ENCODE data around the gene CHI3L1.

CHI3L1 gene

DNA sequence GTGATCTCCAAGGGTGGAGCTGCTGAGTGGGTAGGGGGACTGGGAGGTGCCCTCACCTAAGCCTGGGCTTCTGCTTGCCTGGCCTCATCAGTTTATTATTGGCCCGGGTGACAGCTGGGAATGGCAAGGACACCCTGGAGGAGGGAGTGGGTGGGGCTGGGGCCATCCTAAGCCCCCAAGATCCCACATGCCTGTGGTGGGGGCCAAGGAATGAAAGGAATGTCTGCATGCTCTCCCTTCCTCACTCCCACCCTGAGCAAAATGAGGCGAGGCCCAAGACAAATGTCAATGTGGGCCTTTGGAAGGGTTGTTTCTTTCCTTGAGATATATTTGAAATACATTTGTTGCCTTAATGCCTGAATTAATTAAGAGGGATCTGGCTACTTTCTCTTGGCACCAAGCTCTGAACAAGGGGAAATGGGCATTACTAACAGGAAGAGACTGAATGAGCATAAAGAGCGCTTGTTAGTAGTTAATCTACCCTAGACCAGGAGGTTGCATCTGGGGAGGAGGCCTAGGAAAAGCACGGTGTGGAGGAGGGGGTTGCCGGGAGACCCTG lies 19.7 kb upstream of the CHI3L1 start:
- DNase-seq (ENCODE audit: low read depth in 3 of 3) = no peak

DNA sequence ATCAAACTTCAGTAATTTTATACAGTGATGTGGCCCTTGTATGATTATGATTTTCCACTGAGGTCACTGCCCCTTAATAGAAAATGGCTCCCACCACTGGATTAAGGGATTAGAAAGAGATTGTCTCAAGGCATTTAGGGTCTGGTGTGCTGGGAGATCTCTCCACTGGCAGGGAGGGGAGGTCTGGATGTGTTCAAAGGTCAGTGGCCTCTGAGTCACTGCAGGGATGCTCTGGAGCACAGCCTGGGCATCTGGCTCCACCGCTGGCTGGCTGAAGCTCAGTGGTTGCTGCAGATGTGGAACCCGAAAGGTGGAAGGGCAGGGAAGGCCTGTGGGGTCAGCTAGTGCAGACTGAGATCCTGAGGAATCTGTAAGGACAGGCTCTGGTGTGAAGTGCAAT lies 18.3 kb upstream of the CHI3L1 start:
- DNase-seq (ENCODE audit: low read depth in 3 of 3) = no peak

DNA sequence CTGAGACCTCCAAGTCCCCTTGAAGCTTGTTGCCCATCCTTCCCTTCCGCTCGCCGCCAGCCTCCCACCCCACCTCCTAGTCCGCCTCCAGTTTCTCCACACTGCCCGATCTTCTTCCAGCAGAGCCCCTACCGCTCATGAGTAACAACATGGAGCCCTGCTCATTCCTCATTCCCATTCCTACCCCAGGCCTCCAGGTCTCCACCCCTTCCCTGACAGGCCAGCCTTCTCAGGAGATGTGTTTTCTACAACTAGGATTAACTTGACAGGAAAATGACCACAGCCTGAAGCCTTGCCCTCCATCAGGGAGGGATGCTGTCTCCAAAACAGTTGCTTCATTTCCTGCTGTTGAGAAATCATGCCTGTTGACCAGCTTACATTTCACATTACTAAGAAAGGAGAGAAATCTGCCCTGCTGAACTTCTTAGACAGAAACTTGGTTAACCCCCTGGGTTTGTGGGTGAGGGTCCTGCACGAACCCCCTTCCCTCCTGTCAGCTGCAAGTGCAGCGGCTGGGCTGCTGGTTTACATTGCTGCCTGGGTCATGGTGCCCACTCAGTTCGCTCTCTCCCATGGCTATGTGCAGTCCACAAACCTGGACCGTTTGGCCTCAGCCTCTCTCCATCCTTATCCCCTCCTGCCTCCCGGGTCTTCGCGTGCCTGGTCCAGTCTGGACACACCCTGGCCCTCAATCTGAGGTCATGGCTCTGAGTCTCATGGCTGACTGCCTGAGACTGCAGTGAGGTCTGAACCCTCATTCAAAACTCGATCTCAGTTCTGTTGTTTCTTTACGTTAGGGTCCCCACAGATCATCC lies 16.1 kb upstream of the CHI3L1 start:
- no peak for DNase-seq (ENCODE audit: low read depth in 3 of 3)

DNA sequence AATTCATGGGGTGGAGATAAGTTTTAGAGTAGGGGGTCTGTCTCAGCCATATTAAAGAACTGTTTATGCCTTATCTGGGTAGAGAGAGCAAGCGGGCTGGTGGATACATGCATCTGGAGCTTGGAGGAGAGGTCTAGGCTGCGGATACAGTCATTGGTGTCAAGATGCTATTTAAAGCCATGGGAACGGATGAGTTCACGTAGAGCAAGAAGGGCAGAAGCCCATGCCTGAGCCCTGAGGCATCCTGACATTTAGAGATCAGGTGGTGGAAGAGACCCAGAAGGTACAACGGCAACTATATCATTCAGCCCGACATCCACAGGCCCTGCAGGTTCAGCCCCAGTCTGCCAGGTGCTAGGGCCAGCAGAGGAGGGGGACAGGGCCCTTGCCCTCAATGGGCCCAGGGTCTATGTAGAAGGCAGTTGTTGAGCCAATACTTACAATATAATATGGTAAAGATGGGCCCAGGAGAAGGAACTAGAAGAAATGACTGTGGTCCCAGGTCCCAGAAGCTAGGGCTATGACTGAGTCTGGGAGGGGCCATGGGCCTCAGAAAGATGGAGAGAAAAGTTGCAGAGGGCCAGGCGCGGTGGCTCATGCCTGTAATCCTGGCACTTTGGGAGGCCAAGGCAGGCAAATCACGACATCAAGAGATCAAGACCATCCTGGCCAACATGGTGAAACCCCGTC lies 15.2 kb upstream of the CHI3L1 start:
- DNase-seq (ENCODE audit: low read depth in 3 of 3) = no peak

DNA sequence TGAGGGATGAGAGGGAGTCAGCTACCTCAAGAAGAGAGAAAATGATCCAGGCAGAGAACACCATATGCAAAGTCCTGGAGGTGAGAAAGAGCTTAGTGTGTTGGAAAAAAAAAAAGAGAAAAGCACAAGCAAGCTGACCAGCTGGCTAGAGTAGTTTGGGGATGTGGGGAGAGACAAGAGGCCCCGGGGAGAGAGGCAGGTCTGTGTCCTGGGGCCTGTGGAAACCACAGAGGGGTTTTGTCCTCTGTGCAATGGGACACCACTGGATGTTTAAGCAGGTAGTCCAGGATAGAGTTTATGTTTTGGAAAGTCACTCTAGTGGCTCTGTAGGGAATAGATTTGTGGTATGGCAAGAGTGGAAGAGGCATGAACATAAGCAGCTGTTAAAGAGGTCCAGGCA lies 14.4 kb upstream of the CHI3L1 start:
- DNase-seq (ENCODE audit: low read depth in 3 of 3) = no peak

DNA sequence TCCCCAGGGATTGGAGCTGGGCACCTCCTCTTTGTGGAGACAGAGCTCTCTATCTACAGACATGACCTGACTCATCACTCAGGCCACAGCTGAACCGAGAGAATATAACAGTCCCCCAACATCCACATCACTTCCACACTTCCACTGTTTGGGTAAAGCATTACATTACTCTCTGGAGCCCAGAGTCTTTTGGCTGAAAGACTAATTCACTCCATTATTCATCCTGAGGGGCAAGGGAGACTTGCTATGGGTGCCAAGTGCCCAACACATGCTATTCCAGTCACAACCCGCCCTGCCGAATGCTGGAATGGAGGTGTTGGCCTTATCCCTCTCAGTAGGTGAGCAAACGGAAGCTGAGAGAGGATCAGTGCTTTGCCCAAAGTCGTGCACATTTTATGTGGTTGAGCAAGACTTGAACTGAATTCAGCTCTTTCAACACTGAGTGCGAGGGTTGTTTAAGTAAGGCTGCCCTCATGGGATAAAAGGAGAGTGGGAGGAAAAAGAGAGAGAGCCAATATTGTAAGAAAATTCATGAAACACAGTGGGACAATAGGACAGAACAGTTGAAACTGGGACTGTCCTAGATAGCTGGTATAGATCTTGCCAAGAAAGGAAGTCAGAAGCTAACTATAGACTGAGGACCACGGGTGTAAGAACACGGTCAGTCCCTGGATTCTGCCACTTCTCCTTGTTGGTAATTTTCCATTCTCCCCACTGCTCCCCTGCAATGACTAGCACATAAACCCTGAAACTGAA lies 13.5 kb upstream of the CHI3L1 start:
- no peak for DNase-seq (ENCODE audit: low read depth in 3 of 3)

DNA sequence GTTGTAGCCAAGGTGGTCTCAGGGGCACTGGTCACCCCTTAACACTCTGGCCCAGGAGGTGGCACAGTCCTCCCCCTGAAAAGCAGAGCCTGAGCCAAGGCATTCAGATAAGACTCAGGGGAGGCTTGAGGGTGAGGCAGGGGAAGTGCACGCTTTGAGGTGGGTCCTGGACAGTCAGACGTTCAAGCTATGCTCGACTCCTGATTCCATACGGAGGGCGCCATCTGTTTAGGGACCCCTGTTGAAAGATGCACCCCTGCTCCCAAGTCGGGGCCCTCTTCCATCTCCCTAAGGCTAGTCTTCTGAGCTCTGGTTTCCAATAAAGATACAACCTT lies 12.9 kb upstream of the CHI3L1 start:
- DNase-seq (ENCODE audit: low read depth in 3 of 3) = no peak

DNA sequence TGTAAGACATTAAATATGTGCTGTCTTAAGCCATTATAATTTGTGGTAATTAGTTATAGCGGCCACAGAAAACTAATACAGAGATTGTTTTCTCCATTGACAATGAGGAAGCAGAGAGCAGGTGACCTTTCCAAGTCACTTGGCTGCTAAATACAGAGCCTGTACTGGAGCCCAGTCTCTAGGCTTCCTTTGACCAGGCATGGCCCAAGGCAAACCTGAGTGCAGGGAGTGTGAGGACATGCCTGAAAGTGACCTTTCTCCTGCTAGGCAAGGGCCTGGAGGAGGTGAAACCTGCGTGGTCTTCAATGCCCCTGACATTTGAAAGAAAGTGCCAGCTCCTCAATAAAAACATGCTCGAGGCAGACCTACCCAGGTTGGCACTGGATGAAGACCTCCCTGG lies 12.5 kb upstream of the CHI3L1 start:
- DNase-seq (ENCODE audit: low read depth in 3 of 3) = no peak

DNA sequence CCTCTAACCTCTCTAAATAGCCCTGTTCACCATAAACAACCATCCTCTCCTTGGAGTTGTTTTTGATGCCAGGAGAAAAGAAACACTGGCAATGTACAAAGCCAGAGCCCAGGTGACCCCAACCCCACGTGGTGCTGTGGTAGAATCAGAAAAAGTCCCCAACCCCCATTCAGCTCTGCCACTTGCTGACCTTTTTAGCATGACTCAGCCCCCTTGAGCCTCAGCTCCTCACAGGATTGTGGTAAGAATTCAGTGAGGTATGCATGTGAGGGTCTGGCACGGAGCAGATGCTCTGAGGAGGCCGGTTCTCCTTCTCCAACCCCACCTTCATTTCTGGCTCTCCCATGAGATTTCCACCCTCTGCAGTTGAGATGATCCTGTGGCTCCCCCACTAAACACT lies 11.1 kb upstream of the CHI3L1 start:
- no peak for DNase-seq (ENCODE audit: low read depth in 3 of 3)

DNA sequence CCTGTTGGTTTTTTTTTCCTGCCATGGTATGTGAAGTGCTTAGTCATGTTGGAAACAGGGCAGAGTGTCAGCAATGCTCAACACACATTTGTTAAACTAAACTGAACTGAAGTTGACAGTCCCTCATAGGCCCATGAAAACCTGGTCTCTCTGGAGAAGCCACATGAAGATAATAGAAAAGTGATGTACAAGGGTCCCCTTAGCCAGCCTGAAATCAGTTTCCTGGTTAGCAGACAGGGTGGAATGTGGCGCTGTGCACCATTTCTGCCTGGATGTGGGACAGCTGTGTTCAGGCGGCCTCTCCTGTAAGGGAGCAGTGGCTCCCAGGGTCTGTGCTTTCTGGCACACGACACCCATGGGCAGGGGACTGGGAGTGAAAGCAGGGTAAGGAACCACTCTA lies 9.9 kb upstream of the CHI3L1 start:
- no peak for DNase-seq (ENCODE audit: low read depth in 3 of 3)

DNA sequence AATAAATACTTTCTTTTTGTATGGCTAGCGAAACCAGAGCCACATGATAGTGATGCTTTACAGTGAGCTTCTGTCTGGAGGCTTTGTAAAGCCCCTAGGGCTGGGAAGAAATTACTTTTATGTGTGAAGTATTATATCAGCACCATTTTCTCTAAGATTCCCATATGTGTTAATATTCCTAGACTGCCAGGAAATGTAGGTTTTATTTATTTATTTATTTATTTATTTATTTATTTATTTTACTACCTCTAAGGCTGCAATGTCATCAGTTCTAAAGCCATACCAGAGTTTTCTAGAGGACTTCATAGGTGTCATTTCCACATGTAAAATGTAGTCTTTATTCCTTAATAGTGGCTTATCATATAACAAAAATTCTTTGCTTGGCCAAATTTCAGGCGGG lies 4.4 kb upstream of the CHI3L1 start:
- DNase-seq (ENCODE audit: low read depth in 3 of 3) = no peak

DNA sequence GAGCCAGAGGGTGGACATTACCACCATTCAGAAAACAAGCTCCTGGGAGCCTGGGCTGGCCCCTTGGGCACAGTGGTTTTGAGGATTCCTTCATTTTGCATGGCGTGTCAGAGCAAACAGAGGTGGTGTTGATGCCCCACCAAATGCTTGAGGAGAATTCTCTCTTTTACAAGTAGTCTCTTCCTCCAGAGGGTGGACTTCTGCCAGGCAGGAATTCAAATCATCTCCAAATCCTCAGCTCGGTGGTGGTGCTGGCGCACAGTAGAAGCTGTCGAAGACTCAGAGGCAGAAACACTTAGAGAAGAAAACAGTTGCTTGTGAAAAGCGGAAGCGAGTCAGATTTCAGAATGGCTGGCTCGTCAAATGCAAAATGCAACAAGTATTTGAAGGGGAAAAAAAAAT lies 3.4 kb upstream of the CHI3L1 start:
- no peak for DNase-seq (ENCODE audit: low read depth in 3 of 3)

DNA sequence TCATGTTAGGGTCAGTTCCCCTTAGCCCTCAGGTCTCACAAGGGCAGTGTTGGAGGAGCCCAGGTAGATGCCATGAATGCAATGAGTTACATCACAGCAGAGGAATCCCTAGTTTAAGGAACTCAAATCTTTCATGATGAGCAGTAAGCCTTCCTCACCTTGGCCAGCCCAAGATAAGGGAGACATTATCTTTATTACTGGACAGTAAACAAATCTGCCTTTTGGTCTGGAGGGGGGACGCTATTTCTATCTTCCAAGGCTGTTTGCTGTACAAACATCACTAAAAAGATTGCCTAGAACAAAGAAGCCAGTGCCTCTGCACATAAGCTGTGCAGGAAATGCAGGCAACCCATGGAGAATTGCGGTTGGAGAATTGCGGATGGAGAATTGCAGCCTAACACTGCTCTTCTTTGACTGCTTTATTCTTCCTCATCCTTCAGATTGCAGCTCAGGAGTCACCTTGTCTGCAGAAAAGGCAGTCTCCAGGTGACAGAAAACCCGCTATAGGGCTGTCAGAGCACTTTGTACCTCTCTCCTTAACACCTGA lies 2.3 kb upstream of the CHI3L1 start:
- no peak for DNase-seq (ENCODE audit: low read depth in 3 of 3)

DNA sequence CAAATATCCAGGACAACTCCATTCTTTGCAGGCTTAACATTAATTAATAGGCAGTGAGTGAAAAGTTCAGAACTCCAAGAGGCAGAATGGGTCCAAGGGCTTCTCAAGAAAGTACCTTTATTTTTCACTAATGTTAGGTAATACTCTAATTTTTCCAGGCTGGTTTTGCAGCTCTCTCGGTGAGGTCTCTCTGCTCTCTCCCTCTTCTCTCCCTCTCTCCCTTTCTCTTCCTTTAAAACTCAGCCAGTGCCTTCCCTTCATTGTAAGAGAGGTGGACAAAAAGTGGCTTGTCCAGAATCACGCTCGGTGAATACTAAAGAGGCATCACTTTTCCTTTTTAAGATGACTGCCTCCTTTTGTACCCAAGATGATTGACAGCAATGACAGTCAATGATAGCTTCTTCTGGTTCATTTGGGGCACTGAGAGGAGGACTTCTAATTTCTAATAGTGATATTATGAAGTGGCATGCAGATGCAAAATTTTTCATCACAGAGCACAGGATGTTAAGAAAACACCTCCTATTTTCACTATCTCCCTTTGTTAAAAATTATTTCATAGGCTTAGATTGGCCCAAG lies 1.3 kb upstream of the CHI3L1 start:
- DNase-seq (ENCODE audit: low read depth in 3 of 3) = no peak

DNA sequence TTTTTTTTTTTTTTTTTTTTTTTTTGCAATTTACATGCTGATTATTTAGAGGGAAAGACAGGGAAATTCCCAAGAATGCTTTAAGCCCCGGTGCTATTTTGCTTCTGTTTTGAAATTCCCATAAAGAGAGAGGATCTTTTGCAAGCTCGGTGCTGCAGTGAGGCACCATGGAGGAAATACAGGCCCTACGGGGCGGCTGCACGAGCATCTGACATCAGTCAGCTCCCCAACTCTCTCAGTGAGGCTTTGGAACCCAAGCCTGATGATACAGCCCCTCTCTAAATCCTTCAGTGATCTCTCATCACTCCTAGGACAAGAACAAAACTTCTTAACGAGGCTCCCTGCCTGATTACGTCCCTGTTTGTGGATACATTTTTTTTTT lies 791 bp upstream of the CHI3L1 start:
- DNase-seq (ENCODE audit: low read depth in 3 of 3) = no peak

DNA sequence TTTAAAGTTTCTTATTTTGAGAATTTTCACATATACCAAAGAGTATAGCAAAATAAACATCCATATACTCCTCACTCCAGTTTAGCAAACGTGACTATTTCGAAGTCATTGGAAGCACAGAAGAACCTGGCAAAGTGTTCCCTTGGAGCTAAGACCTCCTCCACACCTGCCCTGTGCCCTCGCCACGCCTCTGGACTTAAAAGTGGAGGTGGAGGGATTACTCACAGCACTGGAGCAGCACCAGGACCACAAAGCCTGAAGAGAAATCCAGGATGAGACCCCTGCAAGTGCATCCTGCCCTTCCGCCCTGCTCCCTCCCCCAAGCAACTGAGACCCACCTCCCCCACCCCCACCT lies 436 bp downstream of the CHI3L1 start:
- DNase-seq (ENCODE audit: low read depth in 3 of 3) = no peak

DNA sequence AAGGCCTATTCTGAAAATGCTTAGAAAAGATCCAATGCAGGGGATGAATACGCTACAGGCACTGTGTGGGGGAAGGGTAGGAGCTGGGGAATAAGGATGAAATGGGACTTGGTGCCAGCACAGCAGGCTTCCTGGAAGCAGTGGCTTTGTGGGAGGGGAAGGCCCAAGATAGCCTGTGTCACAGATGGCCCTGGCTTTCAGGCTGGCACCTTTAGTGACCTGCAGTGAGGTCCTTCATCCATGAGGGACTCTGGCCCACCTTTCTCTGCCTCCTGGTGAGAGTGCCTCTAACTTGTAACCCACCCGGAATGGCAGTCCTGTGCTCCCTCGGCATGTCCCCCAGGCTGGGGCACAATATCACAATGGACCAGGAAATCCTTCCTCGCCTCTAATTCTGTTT lies 919 bp downstream of the CHI3L1 start:
- DNase-seq (ENCODE audit: low read depth in 3 of 3) = no peak

DNA sequence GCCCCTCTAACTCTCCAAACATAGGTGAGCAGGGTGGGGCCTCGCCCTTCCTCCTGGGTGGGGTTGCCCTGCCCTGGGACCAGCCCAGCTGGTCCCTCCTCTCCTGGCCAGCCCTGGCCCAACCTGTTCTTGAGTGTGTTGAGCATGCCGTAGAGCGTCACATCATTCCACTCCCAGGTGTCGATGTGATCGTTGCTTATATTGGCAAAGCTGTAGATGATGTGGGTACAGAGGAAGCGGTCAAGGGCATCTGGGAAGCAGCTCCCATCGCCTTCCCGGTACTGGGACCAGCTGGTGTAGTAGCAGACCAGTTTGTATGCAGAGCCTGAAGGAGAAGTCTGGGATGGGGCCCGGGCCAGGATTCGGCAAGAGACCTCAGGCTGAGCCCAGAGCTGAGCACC lies 1.4 kb downstream of the CHI3L1 start:
- DNase-seq (ENCODE audit: low read depth in 3 of 3) = no peak

DNA sequence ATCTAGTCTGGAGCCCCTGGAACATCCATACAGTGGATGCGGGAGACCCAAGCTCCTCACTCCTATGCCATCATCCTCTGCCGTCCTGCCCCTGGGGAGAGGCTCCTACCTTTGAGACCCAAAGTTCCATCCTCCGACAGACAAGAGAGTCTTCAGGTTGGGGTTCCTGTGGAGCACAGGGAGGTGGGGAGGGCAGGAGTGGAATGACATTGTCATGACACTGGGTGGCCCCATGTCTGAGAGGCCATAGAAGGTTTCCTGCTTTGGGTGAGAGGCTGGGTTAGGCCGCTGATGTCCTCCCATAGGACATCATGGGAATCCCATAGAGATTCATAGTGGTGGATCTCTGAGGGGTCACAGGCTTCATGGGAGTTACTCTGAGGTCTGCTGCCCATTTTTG lies 2.0 kb downstream of the CHI3L1 start:
- DNase-seq (ENCODE audit: low read depth in 3 of 3) = no peak

DNA sequence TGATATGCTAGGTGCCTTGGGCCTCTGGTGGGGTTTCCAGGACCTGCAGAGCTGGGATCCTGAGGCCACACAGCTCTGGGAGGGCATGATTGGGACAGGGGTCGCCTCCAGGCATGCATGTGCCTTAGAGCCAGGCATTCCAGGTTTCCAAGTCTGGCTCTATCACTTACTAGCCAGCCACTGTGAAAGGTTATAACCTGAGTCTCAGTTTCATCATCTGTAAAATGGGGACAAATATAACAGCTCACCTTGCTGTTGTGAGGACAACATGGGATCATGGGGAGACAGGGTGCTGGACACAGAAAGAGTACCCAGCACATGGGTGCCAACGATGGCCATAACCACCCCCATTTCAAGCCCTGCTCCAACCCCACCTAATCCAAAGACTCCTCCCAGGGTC lies 2.7 kb downstream of the CHI3L1 start:
- DNase-seq (ENCODE audit: low read depth in 3 of 3) = no peak

DNA sequence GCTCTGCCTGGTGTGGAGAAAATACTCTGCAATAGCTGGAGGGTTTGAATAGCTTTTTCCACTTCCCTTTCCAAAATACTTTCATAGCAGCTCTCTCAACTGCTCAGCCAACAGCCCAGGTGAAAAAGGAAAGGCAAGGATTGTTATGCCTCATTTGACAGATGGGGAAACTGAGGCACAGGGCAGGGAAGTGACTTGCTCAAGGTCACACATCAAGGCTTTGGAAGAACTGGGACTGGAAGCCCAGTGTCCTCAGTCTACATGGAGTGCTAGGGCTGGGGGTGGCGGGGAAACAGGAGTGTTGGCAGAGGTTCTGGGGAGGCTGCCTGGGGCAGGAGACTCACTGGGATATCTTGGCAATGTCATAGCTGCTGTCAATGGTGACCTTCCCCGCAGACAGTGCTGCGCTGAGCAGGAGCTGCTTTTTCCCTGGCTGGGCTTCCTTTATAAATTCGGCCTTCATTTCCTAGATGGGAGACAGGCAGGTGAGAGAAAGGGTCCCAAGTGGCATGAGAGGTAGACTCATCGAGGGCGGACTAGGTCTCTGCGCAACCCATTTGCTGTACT lies 4.0 kb downstream of the CHI3L1 start:
- DNase-seq (ENCODE audit: low read depth in 3 of 3) = no peak
